ENCODE data around the gene LRRIQ3. TPM values are rescaled to one million over a fixed set of nuclear protein-coding genes. Genes with fewer than 3 reads are reported as not detected.
"Not testable (repeated sequence)": the region's sequence is repeated elsewhere in the genome, so short reads cannot be mapped to it uniquely, and the experiment has no call there.

LRRIQ3 gene
- total RNA-seq, 5 donors from 2014 or later (not counting 1 experiment from before 2014, with no cell fraction given) = 0.77 to 3.4 (median 1.3) TPM

- no peaks in the 10 kb centered on the region for H3K9me3 ChIP-seq
- Mint-ChIP-seq H3K27me3 (no peaks in the 10 kb centered on the region), H3K4me3 (peak overlapping the region; percentile 87 to 89 (median 88)), H3K36me3 (peaks cover 13% of the 10 kb centered on the region), H3K27ac (peak overlapping the region; percentile 88 to 96), H3K4me1 (peaks cover 22 to 34% (median 34%) of the 10 kb centered on the region in 3 donors), H3K9me3 (no peaks in the 10 kb centered on the region)
- no peaks in the 10 kb centered on the region for H3K27me3 ChIP-seq (replicated peaks in 1 of 2; ENCODE audit: control insufficient read depth in 2 of 2, extremely low read depth in 1 of 2, insufficient read depth in 2 of 2, low read length in 1 of 2)
- H3K4me3 ChIP-seq (ENCODE audit: control insufficient read depth in 1 of 2, extremely low read depth in 1 of 2, low read length in 1 of 2) = peak overlapping the region; percentile 75 to 81
- peaks cover 4 to 8% of the 10 kb centered on the region in 2 experiments for H3K4me1 ChIP-seq (ENCODE audit: control insufficient read depth in 1 of 2, extremely low read depth in 1 of 2, insufficient read depth in 2 of 2, low read length in 2 of 2)
- ChIA-PET POLR2A (no interaction called here), CTCF (interaction anchor here in 1 of 2 donors (1.7 kb wide), 1 partner anchor 536 kb away, joined by 5 read pairs; the partner anchor contains the start of gene TYW3)
- H3K36me3 ChIP-seq (ENCODE audit: control insufficient read depth in 2 of 2, extremely low read depth in 1 of 2, insufficient read depth in 1 of 2, low read length in 1 of 2) = no peaks in the 10 kb centered on the region
- peak overlapping the region; percentile 80 for H3K27ac ChIP-seq (ENCODE audit: low read length)
- WGBS (ENCODE audit: insufficient coverage) = no CpG with 5 or more reads among the region's 5 CpGs
- no peak for ATAC-seq (replicated peaks in 1 of 4)
- DNase-seq = no peak
Observed at GRCh38 chr1:74197255-74197654, 721 bp downstream of the LRRIQ3 start.

- peaks cover 22 to 30% (median 30%) of the 10 kb centered on the region in 3 donors for H3K4me1 Mint-ChIP-seq
- Histone ChIP-seq H3K9me3 (no peaks in the 10 kb centered on the region), H3K4me1 (ENCODE audit: control insufficient read depth in 1 of 2, extremely low read depth in 1 of 2, insufficient read depth in 2 of 2, low read length in 2 of 2) (peaks cover 4 to 8% of the 10 kb centered on the region in 2 experiments), H3K36me3 (ENCODE audit: control insufficient read depth in 2 of 2, extremely low read depth in 1 of 2, insufficient read depth in 1 of 2, low read length in 1 of 2) (no peaks in the 10 kb centered on the region), H3K27ac (ENCODE audit: low read length) (no peak overlapping the region), H3K4me3 (ENCODE audit: control insufficient read depth in 1 of 2, extremely low read depth in 1 of 2, low read length in 1 of 2) (no peak overlapping the region), H3K27me3 (replicated peaks in 1 of 2; ENCODE audit: control insufficient read depth in 2 of 2, extremely low read depth in 1 of 2, insufficient read depth in 2 of 2, low read length in 1 of 2) (no peaks in the 10 kb centered on the region)
- no peaks in the 10 kb centered on the region for H3K27me3 Mint-ChIP-seq
- ATAC-seq (replicated peaks in 1 of 4) (no peak), DNase-seq (no peak)
- no peak overlapping the region for H3K4me3 Mint-ChIP-seq
- CTCF ChIA-PET = no interaction called here
- no peaks in the 10 kb centered on the region for H3K9me3 Mint-ChIP-seq
- POLR2A ChIA-PET = no interaction called here
- peak overlapping the region in 1 of 2 donors; percentile 36 for H3K27ac Mint-ChIP-seq
- peaks cover 3% of the 10 kb centered on the region for H3K36me3 Mint-ChIP-seq
Observed at GRCh38 chr1:74195339-74195738, 2.6 kb downstream of the LRRIQ3 start.

GRCh38 chr1:74193908-74194307, 4.1 kb downstream of the LRRIQ3 start:
- Mint-ChIP-seq H3K4me3 (no peak overlapping the region), H3K4me1 (peaks cover 16 to 20% (median 17%) of the 10 kb centered on the region in 3 donors), H3K9me3 (no peaks in the 10 kb centered on the region), H3K27me3 (no peaks in the 10 kb centered on the region), H3K36me3 (peaks cover 4% of the 10 kb centered on the region), H3K27ac (no peak overlapping the region)
- POLR2A ChIA-PET = no interaction called here
- no peak for DNase-seq
- H3K4me3 ChIP-seq (ENCODE audit: control insufficient read depth in 1 of 2, extremely low read depth in 1 of 2, low read length in 1 of 2) = no peak overlapping the region
- ATAC-seq (replicated peaks in 1 of 4) = no peak
- no peak overlapping the region for H3K27ac ChIP-seq (ENCODE audit: low read length)
- WGBS (ENCODE audit: insufficient coverage) = no CpG with 5 or more reads among the region's 2 CpGs
- no peaks in the 10 kb centered on the region for H3K36me3 ChIP-seq (ENCODE audit: control insufficient read depth in 2 of 2, extremely low read depth in 1 of 2, insufficient read depth in 1 of 2, low read length in 1 of 2)
- CTCF ChIA-PET = no interaction called here
- H3K27me3 ChIP-seq (replicated peaks in 1 of 2; ENCODE audit: control insufficient read depth in 2 of 2, extremely low read depth in 1 of 2, insufficient read depth in 2 of 2, low read length in 1 of 2) = no peaks in the 10 kb centered on the region
- H3K4me1 ChIP-seq (ENCODE audit: control insufficient read depth in 1 of 2, extremely low read depth in 1 of 2, insufficient read depth in 2 of 2, low read length in 2 of 2) = peaks cover 3 to 4% of the 10 kb centered on the region in 2 experiments
- no peaks in the 10 kb centered on the region for H3K9me3 ChIP-seq

GRCh38 chr1:74180490-74180889, 17.5 kb downstream of the LRRIQ3 start:
- POLR2A ChIA-PET = no interaction called here
- Histone ChIP-seq H3K27me3 (replicated peaks in 1 of 2; ENCODE audit: control insufficient read depth in 2 of 2, extremely low read depth in 1 of 2, insufficient read depth in 2 of 2, low read length in 1 of 2) (no peaks in the 10 kb centered on the region), H3K27ac (ENCODE audit: low read length) (no peak overlapping the region), H3K4me3 (ENCODE audit: control insufficient read depth in 1 of 2, extremely low read depth in 1 of 2, low read length in 1 of 2) (no peak overlapping the region), H3K9me3 (no peaks in the 10 kb centered on the region), H3K36me3 (ENCODE audit: control insufficient read depth in 2 of 2, extremely low read depth in 1 of 2, insufficient read depth in 1 of 2, low read length in 1 of 2) (no peaks in the 10 kb centered on the region), H3K4me1 (ENCODE audit: control insufficient read depth in 1 of 2, extremely low read depth in 1 of 2, insufficient read depth in 2 of 2, low read length in 2 of 2) (no peaks in the 10 kb centered on the region)
- Mint-ChIP-seq H3K27me3 (no peaks in the 10 kb centered on the region), H3K4me3 (no peak overlapping the region), H3K27ac (no peak overlapping the region), H3K36me3 (peaks cover 16% of the 10 kb centered on the region), H3K9me3 (peaks cover 2 to 3% (median 3%) of the 10 kb centered on the region in 3 donors), H3K4me1 (no peaks in the 10 kb centered on the region)
- CTCF ChIA-PET = no interaction called here
- ATAC-seq (replicated peaks in 1 of 4) (no peak), DNase-seq (no peak)

- POLR2A ChIA-PET; H3K4me1 ChIP-seq (ENCODE audit: control insufficient read depth in 1 of 2, extremely low read depth in 1 of 2, insufficient read depth in 2 of 2, low read length in 2 of 2); H3K4me1 Mint-ChIP-seq; ATAC-seq (replicated peaks in 1 of 4); H3K27me3 Mint-ChIP-seq; H3K36me3 ChIP-seq (ENCODE audit: control insufficient read depth in 2 of 2, extremely low read depth in 1 of 2, insufficient read depth in 1 of 2, low read length in 1 of 2); H3K9me3 ChIP-seq; DNase-seq; H3K27ac ChIP-seq (ENCODE audit: low read length); H3K36me3 Mint-ChIP-seq; H3K27ac Mint-ChIP-seq; H3K4me3 Mint-ChIP-seq; H3K4me3 ChIP-seq (ENCODE audit: control insufficient read depth in 1 of 2, extremely low read depth in 1 of 2, low read length in 1 of 2); H3K27me3 ChIP-seq (replicated peaks in 1 of 2; ENCODE audit: control insufficient read depth in 2 of 2, extremely low read depth in 1 of 2, insufficient read depth in 2 of 2, low read length in 1 of 2): not testable (repeated sequence)
- WGBS (ENCODE audit: insufficient coverage) = no CpG with 5 or more reads among the region's 1 CpG
- peaks cover 13 to 46% (median 36%) of the 10 kb centered on the region in 3 donors for H3K9me3 Mint-ChIP-seq
- CTCF ChIA-PET = interaction anchor here in 1 of 2 donors (0.7 kb wide), 1 partner anchor 1458 kb away, joined by 4 read pairs; no protein-coding TSS in a partner anchor
Observed at GRCh38 chr1:74174423-74174822, 23.6 kb downstream of the LRRIQ3 start.

GRCh38 chr1:74162333-74162732, 35.6 kb downstream of the LRRIQ3 start:
- H3K4me3 Mint-ChIP-seq = no peak overlapping the region
- H3K36me3 Mint-ChIP-seq = no peaks in the 10 kb centered on the region
- Histone ChIP-seq H3K27ac (ENCODE audit: low read length) (no peak overlapping the region), H3K9me3 (no peaks in the 10 kb centered on the region), H3K4me3 (ENCODE audit: control insufficient read depth in 1 of 2, extremely low read depth in 1 of 2, low read length in 1 of 2) (no peak overlapping the region), H3K36me3 (ENCODE audit: control insufficient read depth in 2 of 2, extremely low read depth in 1 of 2, insufficient read depth in 1 of 2, low read length in 1 of 2) (no peaks in the 10 kb centered on the region), H3K27me3 (replicated peaks in 1 of 2; ENCODE audit: control insufficient read depth in 2 of 2, extremely low read depth in 1 of 2, insufficient read depth in 2 of 2, low read length in 1 of 2) (no peaks in the 10 kb centered on the region), H3K4me1 (ENCODE audit: control insufficient read depth in 1 of 2, extremely low read depth in 1 of 2, insufficient read depth in 2 of 2, low read length in 2 of 2) (no peaks in the 10 kb centered on the region)
- ChIA-PET CTCF (no interaction called here), POLR2A (no interaction called here)
- no peak overlapping the region for H3K27ac Mint-ChIP-seq
- H3K9me3 Mint-ChIP-seq = peaks cover 0 to 14% (median 6%) of the 10 kb centered on the region in 3 donors
- no peaks in the 10 kb centered on the region for H3K27me3 Mint-ChIP-seq
- no peak for DNase-seq
- no peak for ATAC-seq (replicated peaks in 1 of 4)
- no CpG with 5 or more reads among the region's 5 CpGs for WGBS (ENCODE audit: insufficient coverage)
- H3K4me1 Mint-ChIP-seq = no peaks in the 10 kb centered on the region

- Mint-ChIP-seq H3K27me3 (no peaks in the 10 kb centered on the region), H3K27ac (no peak overlapping the region), H3K4me1 (no peaks in the 10 kb centered on the region), H3K36me3 (no peaks in the 10 kb centered on the region), H3K4me3 (no peak overlapping the region), H3K9me3 (peaks cover 0 to 7% (median 0%) of the 10 kb centered on the region in 3 donors)
- no peaks in the 10 kb centered on the region for H3K27me3 ChIP-seq (replicated peaks in 1 of 2; ENCODE audit: control insufficient read depth in 2 of 2, extremely low read depth in 1 of 2, insufficient read depth in 2 of 2, low read length in 1 of 2)
- no peak overlapping the region for H3K27ac ChIP-seq (ENCODE audit: low read length)
- H3K4me3 ChIP-seq (ENCODE audit: control insufficient read depth in 1 of 2, extremely low read depth in 1 of 2, low read length in 1 of 2) = no peak overlapping the region
- DNase-seq = no peak
- ChIA-PET CTCF (no interaction called here), POLR2A (no interaction called here)
- no peaks in the 10 kb centered on the region for H3K9me3 ChIP-seq
- ATAC-seq (replicated peaks in 1 of 4) = no peak
- H3K4me1 ChIP-seq (ENCODE audit: control insufficient read depth in 1 of 2, extremely low read depth in 1 of 2, insufficient read depth in 2 of 2, low read length in 2 of 2) = no peaks in the 10 kb centered on the region
- H3K36me3 ChIP-seq (ENCODE audit: control insufficient read depth in 2 of 2, extremely low read depth in 1 of 2, insufficient read depth in 1 of 2, low read length in 1 of 2) = no peaks in the 10 kb centered on the region
Observed at GRCh38 chr1:74161497-74161896, 36.5 kb downstream of the LRRIQ3 start.

Data from T-cell (primary cell).